ENCODE measurements around the gene CREB5.

DNA sequence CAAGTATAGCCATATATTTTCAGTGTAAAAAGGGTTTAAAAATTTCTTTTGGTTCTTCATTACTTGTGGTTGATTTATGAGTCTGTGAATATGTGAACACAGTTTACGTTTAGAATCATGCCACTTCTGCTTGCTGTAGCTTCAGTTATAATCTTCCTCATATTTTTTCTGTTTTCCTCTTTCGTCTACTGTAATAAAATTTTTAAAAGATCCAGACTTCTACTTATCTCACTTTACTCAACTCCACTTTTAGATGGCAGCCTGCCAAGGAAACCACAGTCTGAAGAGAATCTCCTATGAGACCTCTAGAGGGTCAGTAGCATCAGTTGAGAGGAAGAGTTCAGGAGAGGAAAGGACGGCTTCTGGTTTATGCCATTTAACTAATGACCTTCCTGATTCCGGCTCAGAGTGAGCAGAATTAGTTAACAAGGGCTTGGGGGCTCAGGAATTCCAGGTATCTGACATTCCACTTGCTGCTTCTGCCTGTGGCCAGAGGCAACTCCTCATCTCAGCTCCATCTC lies 21.4 kb downstream of the CREB5 start:
- no peak for TF ChIP-seq EZH2 (IDR thresholded peaks at IDR 0.05; ENCODE audit: borderline replicate concordance, low read depth, low read length, severe bottlenecking)
- TF ChIP-seq, protein P1, sequence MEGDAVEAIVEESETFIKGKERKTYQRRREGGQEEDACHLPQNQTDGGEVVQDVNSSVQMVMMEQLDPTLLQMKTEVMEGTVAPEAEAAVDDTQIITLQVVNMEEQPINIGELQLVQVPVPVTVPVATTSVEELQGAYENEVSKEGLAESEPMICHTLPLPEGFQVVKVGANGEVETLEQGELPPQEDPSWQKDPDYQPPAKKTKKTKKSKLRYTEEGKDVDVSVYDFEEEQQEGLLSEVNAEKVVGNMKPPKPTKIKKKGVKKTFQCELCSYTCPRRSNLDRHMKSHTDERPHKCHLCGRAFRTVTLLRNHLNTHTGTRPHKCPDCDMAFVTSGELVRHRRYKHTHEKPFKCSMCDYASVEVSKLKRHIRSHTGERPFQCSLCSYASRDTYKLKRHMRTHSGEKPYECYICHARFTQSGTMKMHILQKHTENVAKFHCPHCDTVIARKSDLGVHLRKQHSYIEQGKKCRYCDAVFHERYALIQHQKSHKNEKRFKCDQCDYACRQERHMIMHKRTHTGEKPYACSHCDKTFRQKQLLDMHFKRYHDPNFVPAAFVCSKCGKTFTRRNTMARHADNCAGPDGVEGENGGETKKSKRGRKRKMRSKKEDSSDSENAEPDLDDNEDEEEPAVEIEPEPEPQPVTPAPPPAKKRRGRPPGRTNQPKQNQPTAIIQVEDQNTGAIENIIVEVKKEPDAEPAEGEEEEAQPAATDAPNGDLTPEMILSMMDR (IDR thresholded peaks at IDR 0.05; ENCODE audit: borderline replicate concordance, extremely low read depth, low read length, poor library complexity, severe bottlenecking) = no peak

Data from DND-41 (cell line).